HG03025 (cell line): Measurements from ENCODE around the gene PDLIM7.

Source experiments
- ATAC-seq: cut with Tn5 transposase; IDR thresholded peaks from one replicate; pipeline ENCODE4 v1.9.1; 2021; ENCODE audit warnings: mild to moderate bottlenecking, moderate library complexity; ENCODE audit not compliant: unreplicated experiment, low FRiP score

Gene PDLIM7

DNA sequence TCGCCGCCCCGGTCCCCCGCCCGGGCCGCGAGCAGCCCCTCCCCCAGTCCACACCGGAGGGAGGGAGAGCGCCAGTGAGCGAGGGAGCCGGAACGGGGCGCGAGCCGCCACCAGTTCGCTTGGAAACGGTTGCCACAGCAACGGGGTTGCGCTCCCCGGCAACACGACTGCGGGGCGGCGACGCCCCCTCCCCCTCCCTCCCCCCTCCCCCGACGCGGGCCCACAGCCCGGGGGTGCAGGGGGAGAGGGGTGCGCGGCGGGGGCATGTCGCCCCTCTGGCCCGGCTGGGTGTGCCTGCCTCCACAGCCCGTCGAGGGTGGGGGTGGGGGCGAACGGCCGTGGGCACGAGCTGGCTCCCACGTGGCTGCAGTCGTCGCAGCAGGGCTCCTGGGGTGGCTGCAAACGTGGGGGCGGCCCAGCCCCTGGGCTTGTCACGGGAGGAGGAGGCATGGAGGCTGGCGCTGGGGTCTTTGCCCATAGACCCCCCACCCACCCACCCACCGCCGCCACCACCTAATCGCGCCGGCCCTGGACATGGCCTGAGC, 50.3 kb downstream of the PDLIM7 start:
- ATAC-seq = peak; percentile 12

DNA sequence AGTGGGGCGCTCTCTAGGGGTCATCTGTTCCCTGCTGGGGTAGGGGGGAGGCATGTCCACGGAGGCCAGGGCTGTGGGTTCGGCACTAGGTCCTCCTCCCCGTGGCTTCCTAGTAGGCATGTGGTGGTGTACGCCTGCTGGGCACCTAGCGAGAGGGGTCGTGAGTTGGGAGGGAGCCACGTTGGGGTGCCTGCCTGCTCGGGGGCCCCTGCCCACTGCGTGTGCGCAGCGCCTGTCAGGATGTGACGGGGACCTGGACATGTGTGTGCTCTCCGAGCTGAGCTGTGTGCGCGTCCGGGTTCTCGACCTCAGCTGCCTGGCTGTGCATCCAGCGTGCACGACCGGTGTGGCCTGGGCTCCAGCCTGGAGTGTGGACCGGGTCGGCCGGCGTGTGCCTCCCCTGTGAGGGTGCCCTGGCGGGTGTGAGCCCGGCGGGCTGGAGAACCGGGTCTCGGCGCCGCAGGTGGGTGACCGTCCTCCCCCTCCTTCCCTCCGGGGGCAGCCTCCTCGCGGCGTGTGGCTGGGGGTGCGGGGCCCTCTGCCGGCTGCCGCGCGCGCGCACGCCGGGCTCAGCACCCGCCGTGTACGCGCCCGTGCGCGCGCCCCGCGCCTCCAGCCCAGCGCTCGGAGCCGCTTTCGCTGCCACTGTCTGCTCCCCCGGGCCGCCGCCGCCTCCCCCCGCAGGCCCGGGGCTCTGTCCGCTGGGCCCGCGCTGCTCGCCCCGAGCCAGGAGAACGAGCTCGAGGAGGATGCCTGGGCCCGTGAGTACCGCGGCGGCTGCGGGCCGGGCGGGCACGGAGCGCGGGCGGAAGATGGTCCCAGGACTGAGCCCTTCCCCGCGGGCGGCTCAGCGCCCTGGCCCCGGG, 51.0 kb downstream of the PDLIM7 start, which contains the start of gene PRR7:
Gene PRR7, plus strand, starts transcription at position 615 of the 866 bp plus-strand sequence. CDS start 8,254 bp downstream, outside the sequence.
- peak; percentile 44 for ATAC-seq

DNA sequence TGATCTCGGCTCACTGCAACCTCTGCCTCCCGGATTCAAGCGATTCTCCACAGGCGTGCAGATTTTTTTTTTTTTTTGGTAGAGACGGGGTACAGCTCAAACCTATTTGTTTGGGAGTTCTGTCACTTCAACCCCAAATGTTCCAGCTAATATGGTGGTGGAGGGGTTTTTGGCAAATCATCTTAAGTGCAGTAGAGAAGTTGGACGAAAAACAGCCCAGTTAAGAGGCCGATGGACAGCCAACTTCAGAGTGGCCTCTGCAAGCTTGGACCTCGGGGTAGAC, 51.5 kb downstream of the PDLIM7 start:
- no peak for ATAC-seq

DNA sequence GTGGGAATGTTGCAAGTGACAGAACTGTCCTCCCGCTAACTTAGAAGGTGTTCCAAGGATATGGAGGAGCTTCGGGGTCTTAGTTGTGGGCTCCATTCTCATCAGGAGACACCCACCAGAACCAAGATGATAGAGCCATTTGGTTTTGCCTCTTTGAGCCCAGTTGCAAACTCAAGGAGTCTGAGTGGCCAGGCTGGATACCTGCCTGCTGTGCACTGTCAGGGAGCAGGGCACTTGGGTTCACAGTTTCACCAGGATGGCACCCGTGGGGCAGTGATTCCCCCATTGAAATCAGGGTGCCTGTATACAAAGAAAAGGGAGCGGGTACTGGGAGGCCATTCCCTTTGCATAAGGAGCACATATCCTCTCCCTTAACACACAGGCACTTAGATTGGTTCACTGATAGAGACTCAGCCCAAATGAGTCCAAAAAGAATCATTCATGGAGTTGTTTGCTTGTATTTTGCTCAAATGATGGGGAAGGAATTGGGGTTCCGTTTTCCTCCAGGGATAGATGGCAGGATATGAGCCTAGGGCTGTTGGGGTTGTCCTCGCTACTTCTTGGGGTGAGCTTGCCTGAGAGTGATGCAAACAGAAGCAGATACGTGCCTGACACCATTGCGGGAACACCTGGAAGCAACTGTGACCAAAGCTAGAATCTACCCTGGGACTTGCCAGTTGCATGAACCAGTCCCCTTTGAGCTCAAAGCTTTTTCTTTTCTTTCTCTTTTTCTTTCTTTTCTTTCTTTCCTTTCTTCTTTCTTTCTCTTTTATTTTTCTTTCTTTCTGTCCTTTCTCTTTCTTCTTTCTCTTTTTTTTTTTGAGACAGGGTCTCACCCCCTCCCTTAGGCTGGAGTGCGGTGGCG, 52.1 kb downstream of the PDLIM7 start:
- no peak for ATAC-seq

GRCh38 chr5:177444106-177445051, 53.0 kb downstream of the PDLIM7 start:
- no peak for ATAC-seq

DNA sequence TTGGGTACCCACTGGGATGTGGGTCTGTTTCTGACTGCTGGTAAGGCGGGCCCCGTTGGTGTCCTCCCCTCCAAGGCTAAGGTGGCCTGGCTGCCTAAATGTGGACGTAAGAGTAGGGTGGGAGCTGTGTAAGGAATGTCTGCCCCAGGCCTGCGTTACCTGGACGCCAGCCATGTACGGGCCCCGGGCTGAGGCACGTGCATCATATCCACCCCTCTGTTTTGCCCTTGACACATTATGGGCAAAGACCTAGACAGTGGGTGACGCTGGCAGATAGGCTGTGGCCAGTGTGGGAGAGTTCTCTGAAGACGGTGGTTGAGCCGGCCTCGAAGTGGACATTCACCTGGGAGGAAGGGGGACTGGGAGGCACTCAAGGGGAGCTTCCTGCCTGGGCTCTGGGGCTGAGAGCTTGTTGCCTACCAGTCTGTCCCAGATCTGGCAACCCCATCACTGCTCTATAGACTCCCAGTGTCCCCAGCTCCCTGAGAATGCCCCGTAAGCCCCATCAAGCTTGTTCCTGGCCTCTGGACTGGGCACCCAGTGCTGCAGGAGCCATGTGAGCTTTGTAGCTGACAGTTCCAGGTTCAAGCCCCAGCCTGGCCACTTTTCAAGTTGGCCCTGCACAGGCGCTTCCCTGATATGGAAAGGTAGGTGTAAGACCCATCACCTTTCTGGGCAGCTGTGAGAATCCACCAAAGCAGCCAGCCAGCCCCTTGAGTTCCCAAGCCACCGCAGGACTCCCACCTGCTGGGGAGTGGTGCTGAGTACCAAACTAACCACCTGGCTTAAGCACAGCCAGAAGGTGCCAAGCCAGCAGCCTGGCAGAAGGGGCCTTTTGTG, 54.0 kb downstream of the PDLIM7 start:
- ATAC-seq = no peak

- no peak for ATAC-seq
Observed at GRCh38 chr5:177442066-177442826, 55.2 kb downstream of the PDLIM7 start.

DNA sequence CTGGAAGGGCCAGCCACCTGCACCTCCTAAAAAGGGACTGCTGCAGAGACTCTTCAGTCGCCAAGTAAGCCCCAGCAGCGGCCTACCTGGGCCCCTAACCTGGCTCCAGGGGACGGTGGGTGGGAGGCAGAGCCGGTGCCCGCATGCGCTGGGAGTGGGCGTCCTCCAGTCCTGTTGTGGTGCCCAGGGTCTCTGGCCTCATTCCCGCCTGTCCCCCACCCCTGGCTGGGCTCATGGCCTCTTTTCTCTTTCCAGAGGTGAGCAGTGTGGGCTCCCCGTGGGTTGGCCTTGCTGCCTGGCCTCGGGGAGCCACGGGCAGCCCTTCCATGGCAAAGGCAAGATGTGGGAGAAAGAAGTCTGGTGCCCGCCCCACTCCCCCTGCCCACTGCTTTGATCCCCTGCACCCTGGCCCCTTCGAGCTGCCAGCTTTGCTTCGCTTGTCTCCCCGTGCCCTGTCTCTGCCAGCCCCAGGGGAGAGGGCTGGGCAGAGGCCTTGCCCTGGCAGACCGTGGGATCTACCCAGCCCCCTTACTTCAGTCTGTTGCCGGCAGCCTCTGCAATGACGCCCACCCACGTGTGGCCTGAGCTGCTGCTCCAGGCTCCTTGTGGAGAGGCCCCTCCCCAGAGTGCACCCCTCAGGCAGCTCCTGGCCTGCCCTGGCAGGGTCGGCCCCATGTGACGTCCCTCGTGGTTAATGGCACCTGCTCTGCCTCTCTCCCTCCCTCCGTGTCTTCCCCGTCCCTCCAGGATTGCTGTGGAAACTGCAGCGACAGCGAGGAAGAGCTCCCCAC, 56.2 kb downstream of the PDLIM7 start:
- no peak for ATAC-seq

GRCh38 chr5:177440211-177440989, 57.0 kb downstream of the PDLIM7 start:
- no peak for ATAC-seq

DNA sequence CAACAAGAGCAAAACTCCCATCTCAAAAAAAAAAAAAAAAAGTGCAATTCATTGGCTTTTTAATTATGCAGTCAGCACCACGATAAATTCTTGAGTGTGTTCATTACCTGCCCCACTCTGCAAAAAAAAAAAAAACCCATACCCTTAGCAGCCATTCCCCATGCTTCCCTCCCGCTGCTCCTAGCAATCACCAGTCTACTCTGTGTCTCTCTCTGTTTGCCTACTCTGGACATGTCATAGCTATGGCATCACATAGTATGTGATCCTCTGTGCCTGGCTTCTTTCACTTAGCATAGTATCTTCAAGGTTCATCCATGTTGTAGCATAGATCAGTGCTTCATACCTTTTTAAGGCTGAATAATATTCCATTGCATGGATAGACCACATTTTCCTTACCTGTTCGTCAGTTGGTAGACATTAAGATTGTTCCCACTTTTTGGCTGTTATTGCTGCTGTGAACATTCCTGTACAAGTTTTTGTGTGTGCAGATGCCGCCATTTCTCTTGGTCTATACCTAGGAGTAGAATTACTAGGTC, 57.8 kb downstream of the PDLIM7 start:
- no peak for ATAC-seq

DNA sequence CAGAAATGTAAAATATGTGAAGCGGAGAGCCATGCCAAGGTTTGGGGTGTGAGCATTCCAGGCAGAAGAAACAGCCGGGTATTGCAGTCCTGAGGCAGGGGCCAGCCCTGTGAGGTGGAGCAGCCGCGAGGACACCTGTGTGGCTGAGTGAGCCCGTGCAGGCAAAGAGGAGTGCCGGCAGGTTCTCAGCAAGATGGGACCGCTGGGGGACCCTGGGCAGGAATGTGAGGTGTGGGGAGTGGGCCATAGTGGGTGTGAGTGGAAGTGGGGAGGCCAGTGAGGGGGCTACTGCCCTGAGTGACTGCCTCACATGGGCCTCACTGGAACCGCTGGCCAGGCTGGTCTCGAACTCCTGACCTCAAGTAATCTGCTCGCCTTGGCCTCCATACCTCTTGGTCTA, 58.9 kb downstream of the PDLIM7 start:
- no peak for ATAC-seq

- ATAC-seq = no peak
Observed at GRCh38 chr5:177437623-177438022, 59.8 kb downstream of the PDLIM7 start.

DNA sequence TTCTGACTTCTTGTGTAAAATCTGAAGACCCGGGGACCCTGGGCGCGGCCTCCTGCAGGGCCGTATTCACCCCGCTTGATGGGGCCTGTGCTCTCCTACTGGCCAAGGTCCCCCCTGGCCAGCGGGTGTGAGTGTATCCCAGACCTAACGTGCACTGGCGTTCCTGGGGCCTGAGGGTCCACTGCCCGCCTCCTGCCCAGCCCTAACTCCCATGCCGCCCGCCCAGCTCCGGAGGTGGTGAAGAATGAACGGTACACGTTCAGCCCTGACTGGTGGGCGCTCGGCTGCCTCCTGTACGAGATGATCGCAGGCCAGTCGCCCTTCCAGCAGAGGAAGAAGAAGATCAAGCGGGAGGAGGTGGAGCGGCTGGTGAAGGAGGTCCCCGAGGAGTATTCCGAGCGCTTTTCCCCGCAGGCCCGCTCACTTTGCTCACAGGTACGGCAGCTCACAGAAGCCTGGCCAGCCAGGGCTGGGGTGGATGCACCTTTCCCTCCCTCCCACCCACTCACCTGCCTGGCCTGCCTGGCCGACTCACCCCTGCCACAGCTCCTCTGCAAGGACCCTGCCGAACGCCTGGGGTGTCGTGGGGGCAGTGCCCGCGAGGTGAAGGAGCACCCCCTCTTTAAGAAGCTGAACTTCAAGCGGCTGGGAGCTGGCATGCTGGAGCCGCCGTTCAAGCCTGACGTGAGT, 61.4 kb downstream of the PDLIM7 start:
- no peak for ATAC-seq

DNA sequence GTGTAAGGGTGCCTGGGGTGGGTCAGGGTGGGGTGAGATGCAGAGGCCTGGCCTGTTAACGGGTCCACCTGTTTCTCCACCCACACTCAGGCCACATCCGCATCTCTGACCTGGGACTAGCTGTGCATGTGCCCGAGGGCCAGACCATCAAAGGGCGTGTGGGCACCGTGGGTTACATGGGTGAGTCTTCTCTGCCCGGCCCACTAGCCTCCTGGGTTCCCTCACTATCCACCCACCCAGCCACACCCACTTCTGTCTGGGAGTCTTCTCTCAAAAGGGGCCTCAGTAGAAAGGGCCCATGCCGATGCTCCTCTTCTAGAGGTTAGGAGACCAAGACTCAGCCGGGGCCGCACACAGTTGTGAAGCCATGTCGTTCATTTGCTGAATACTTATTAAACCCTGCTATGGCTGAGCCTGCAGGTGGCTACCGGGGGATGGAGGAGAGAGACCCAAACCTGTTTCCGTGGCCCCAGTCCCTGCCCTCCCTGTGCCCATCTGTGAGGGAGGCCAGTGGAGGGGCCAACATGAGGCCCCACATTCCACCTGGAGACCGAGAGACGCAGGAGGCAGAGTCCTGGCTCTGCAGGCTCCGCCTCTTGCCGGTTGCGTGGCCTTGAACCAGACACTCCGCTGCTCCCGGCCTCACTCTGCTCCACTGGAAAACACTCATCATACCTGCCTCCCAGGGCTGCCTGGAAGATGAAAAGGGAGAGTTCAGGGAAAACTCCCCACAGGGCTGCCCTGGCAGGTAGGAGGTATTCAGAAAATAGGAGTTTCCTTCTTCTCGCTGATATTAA, 62.3 kb downstream of the PDLIM7 start:
- ATAC-seq = no peak

DNA sequence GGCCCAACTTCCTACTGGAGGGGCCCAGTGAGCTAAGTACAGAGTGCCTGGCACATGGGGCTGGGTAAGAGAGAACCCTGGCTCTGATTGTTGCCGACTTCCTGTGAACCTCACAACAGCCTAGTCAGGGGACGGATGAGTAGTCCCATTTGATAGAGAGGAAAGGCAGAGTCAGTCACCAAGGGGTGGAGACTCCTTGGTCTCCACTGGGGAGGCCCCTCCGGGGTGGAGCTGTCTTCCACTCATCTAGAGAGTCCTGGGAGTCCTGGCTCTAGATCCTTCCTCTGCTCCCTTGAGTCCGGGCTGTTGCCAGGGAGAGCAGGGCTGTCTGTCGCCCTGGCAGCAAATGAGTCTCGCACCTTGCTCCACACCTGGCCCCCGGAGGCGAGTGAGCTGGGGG, 63.0 kb downstream of the PDLIM7 start:
- ATAC-seq = no peak
